Ectodermal cell (in vitro differentiated cells): Measurements from ENCODE around the gene CAMK2A.

Experiments used
- H3K27ac ChIP-seq: 2 replicates; pipeline ENCODE4 v1.7.0; 2013; ENCODE audit warnings: mild to moderate bottlenecking, low read depth, low read length; ENCODE audit not compliant: insufficient read depth, poor library complexity, severe bottlenecking
- H3K27me3 ChIP-seq: 2 replicates; pipeline ENCODE4 v1.7.0; 2013; ENCODE audit warnings: mild to moderate bottlenecking, low read length; ENCODE audit not compliant: insufficient read depth, control insufficient read depth, poor library complexity, severe bottlenecking
- H3K36me3 ChIP-seq: one replicate; pipeline ENCODE4 v1.7.0; 2013; ENCODE audit warnings: low read length; ENCODE audit not compliant: control insufficient read depth, insufficient read depth
- H3K4me1 ChIP-seq: one replicate; pipeline ENCODE4 v1.7.0; 2013; ENCODE audit warnings: low read length; ENCODE audit not compliant: control insufficient read depth, insufficient read depth
- H3K4me3 ChIP-seq: 2 replicates; pipeline ENCODE4 v1.7.0; 2013; ENCODE audit warnings: low read depth, low read length, control low read depth; ENCODE audit not compliant: insufficient read depth
- H3K9me3 ChIP-seq: 2 replicates; pipeline ENCODE4 v1.7.0; 2013; ENCODE audit warnings: mild to moderate bottlenecking, low read length, moderate library complexity; ENCODE audit not compliant: control insufficient read depth
- WGBS, 2 experiments: methylation state at CpG; one replicate each; pipeline ENCODE4 v1.1.7; 2013; ENCODE audit warnings: missing lambda C conversion rate in 2 of 2; 5-methylcytosine and 5-hydroxymethylcytosine counted together

The CAMK2A gene

DNA sequence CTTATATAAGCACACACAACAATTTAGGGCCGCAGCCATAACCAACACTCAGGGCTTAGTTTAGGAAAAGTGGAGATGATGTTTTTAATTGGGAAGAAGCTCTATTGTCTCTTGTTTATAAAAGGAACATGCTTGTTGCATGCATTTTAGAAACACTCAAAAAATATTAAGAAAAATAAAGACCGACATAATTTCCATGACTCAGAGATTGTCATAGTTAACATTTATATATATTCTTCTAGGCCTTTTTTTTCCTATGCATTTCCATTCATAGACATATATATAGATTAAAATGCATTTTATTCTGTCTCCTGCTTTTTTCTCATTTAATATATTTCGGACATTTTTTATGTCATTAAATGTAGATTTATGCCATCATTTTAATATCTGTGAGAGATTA, 26.7 kb upstream of the CAMK2A start:
- Histone ChIP-seq H3K27ac (no peak overlapping the region), H3K4me1 (peaks cover 15% of the 10 kb centered on the region), H3K9me3 (no peaks in the 10 kb centered on the region), H3K4me3 (no peak overlapping the region), H3K36me3 (no peaks in the 10 kb centered on the region), H3K27me3 (no peaks in the 10 kb centered on the region)
- 100% methylated on average over 1 of the region's 3 CpGs; no CpG with 5 or more reads in 1 of the 2 experiments for WGBS, 2 experiments

GRCh38 chr5:150315245-150315644, 25.7 kb upstream of the CAMK2A start:
- Histone ChIP-seq H3K9me3 (no peaks in the 10 kb centered on the region), H3K4me1 (peaks cover 15% of the 10 kb centered on the region), H3K4me3 (no peak overlapping the region), H3K36me3 (no peaks in the 10 kb centered on the region), H3K27me3 (no peaks in the 10 kb centered on the region), H3K27ac (no peak overlapping the region)
- WGBS, 2 experiments, result 92 to 95% methylated on average over 4 of the region's 4 CpGs

GRCh38 chr5:150313921-150314716, 24.5 kb upstream of the CAMK2A start:
- Histone ChIP-seq H3K36me3 (no peaks in the 10 kb centered on the region), H3K9me3 (no peaks in the 10 kb centered on the region), H3K4me3 (no peak overlapping the region), H3K27me3 (no peaks in the 10 kb centered on the region), H3K27ac (no peak overlapping the region), H3K4me1 (peaks cover 14% of the 10 kb centered on the region)
- WGBS, 2 experiments, result 75 to 82% methylated on average over 6 of the region's 6 CpGs

- WGBS, 2 experiments, result 93 to 95% methylated on average over 6 of the region's 6 CpGs
- Histone ChIP-seq H3K27ac (no peak overlapping the region), H3K27me3 (no peaks in the 10 kb centered on the region)
Measured at GRCh38 chr5:150313501-150313900, 23.9 kb upstream of the CAMK2A start.

DNA sequence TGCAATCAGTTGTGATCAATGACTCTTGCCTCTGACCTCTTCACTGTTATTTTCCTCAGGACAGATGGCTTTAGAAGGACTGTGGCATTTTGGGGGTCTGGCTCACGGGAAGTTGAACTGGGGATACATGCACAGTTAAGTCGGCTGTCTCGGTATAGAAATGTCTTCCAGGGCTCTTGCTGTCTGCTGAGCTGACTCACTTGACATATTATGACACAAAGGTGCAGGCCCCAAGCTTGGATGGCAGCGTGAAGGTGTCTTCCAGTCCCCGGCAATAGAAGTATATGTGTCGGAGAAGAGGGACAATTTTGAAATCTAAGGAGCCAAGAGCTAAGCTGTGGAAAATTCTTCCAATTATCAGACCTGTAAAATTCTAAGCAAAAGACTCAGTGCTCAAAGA, 22.9 kb upstream of the CAMK2A start:
- Histone ChIP-seq H3K27ac (no peak overlapping the region), H3K27me3 (no peaks in the 10 kb centered on the region), H3K9me3 (no peaks in the 10 kb centered on the region), H3K36me3 (no peaks in the 10 kb centered on the region), H3K4me1 (peaks cover 11% of the 10 kb centered on the region), H3K4me3 (no peak overlapping the region)
- WGBS, 2 experiments, result 94 to 95% methylated on average over 6 of the region's 6 CpGs

More at GRCh38 chr5:150313501-150313900, 23.9 kb upstream of the CAMK2A start:
- H3K36me3 ChIP-seq, result no peaks in the 10 kb centered on the region
- no peaks in the 10 kb centered on the region for H3K9me3 ChIP-seq
- peaks cover 11% of the 10 kb centered on the region for H3K4me1 ChIP-seq
- no peak overlapping the region for H3K4me3 ChIP-seq

GRCh38 chr5:150311015-150311692, 21.6 kb upstream of the CAMK2A start:
- no peak overlapping the region for H3K27ac ChIP-seq
- no peaks in the 10 kb centered on the region for H3K36me3 ChIP-seq

DNA sequence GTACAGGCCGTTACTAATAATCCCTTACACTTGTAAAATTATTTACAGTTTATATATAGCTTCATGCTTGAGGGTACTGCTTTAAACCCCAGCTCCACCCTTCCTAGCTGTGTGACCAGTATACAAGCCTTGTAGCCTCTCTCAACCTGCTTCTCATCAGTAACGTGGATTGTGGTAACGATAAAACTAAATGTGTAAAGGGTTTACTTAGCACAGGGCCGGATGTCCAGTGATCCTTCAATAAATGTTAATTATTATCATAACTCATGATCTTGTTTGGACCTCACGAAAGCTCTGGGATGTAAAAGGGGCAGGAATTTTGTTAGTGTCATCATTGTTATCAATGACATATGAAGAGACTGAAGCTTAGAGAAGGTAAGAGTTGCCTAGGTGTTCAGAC, 20.7 kb upstream of the CAMK2A start:
- Histone ChIP-seq H3K4me1 (peaks cover 11% of the 10 kb centered on the region), H3K36me3 (no peaks in the 10 kb centered on the region), H3K4me3 (no peak overlapping the region), H3K27ac (no peak overlapping the region), H3K9me3 (no peaks in the 10 kb centered on the region), H3K27me3 (no peaks in the 10 kb centered on the region)
- 98 to 100% methylated on average over 3 to 5 of the region's 5 CpGs for WGBS, 2 experiments

More at GRCh38 chr5:150311015-150311692, 21.6 kb upstream of the CAMK2A start:
- no peak overlapping the region for H3K4me3 ChIP-seq
- peaks cover 11% of the 10 kb centered on the region for H3K4me1 ChIP-seq
- no peaks in the 10 kb centered on the region for H3K9me3 ChIP-seq
- no peaks in the 10 kb centered on the region for H3K27me3 ChIP-seq
- 68% methylated on average over 7 of the region's 7 CpGs for WGBS, 2 experiments

- Histone ChIP-seq H3K4me1 (peaks cover 11% of the 10 kb centered on the region), H3K9me3 (no peaks in the 10 kb centered on the region), H3K36me3 (no peaks in the 10 kb centered on the region), H3K27me3 (no peaks in the 10 kb centered on the region), H3K4me3 (no peak overlapping the region), H3K27ac (peak overlapping the region; percentile 45)
- 32 to 45% methylated on average over 1 of the region's 1 CpG for WGBS, 2 experiments
Measured at GRCh38 chr5:150309886-150310239, 20.3 kb upstream of the CAMK2A start.

DNA sequence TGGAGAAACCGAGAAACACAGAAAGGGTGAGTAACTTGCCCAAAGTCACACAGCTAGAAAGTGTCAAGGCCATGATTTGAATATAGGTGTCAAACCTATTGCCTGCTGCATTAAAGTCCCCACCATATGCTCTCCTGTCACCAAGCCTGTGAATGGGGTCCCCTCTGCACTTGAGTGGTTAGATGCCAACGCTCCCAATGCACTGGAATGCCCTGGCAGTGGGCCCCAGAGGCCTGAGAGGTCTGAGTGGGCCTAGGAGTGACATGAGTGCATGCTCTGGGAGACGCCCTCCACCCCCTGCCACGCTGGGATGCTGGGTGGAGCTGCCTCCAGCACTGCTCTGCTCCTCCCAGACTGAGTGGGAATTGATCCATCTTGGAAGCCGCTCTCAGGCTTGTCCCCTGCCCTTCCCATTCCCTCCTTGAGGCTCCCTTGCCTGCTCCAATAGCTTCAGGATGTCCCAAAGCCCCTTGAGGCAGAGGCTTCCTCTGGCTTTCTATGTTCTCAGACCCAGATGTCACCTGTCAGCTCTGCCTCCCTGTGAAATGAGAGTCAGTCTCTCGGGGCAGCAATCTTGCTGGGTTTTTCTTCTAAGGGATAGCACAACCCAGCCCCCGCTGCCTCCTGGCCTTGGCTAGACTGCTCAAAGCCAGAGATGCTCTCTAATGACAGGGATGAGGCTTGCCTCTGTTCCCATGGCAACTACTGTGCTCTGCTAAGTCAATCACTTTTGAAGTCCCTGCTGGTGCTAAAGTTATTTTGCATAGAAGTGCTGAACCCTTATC, 19.7 kb upstream of the CAMK2A start:
- H3K9me3 ChIP-seq, result no peaks in the 10 kb centered on the region
- 62 to 65% methylated on average over 7 of the region's 7 CpGs for WGBS, 2 experiments

More for the DNA sequence above, 19.7 kb upstream of the CAMK2A start:
- Histone ChIP-seq H3K4me1 (peaks cover 13% of the 10 kb centered on the region), H3K36me3 (no peaks in the 10 kb centered on the region), H3K4me3 (no peak overlapping the region), H3K27me3 (no peaks in the 10 kb centered on the region), H3K27ac (peak overlapping the region; percentile 45)
